HUES6 (cell line): ENCODE measurements around the gene HAPSTR1.

Experiments used
- H3K27ac ChIP-seq: 2 replicates; pipeline ENCODE4 v1.7.0; 2013; ENCODE audit warnings: low read depth, mild to moderate bottlenecking, low read length, inconsistent platforms
- H3K27me3 ChIP-seq: 2 replicates; pipeline ENCODE4 v1.6.1; 2013; ENCODE audit warnings: low read length; ENCODE audit not compliant: control insufficient read depth, insufficient read depth
- H3K36me3 ChIP-seq: 2 replicates; pipeline ENCODE4 v1.6.1; 2013; ENCODE audit warnings: low read length; ENCODE audit not compliant: control insufficient read depth, insufficient read depth
- H3K4me1 ChIP-seq: 2 replicates; pipeline ENCODE4 v1.6.1; 2013; ENCODE audit warnings: low read length; ENCODE audit not compliant: control insufficient read depth, insufficient read depth
- H3K4me3 ChIP-seq: 2 replicates; pipeline ENCODE4 v1.5.1; 2013; ENCODE audit warnings: low read depth, low read length
- H3K9ac ChIP-seq: one replicate; pipeline ENCODE4 v1.6.1; 2013; ENCODE audit warnings: mild to moderate bottlenecking, low read length
- H3K9me3 ChIP-seq: 2 replicates; pipeline ENCODE4 v1.6.1; 2013; ENCODE audit warnings: low read depth, low read length; ENCODE audit not compliant: control insufficient read depth, insufficient read depth

HAPSTR1 gene

DNA sequence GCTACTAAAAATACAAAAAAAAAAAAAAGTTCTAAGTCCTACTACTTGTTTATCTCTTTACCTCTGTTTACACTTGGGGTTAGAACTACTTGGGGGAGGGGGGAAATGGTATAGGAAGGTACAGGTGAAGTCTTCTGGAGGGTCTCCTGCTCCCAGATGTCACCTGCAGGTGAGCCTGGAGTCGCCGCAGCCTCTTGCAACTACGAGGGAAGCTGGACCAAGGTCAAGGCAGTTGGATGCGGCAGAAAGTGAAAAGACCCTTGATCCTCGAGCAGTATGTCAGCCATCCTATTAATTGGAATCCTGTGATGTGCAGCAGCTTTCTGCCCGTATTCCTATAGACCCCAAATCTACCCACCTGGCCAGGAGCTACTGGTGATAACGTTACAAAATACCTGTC, 33.0 kb downstream of the HAPSTR1 start:
- H3K9me3 ChIP-seq = no peaks in the 10 kb centered on the region
- H3K36me3 ChIP-seq = peaks cover 38% of the 10 kb centered on the region
- no peak overlapping the region for H3K27ac ChIP-seq
- H3K27me3 ChIP-seq = no peaks in the 10 kb centered on the region
- peaks cover 33% of the 10 kb centered on the region for H3K4me1 ChIP-seq
- no peak overlapping the region for H3K9ac ChIP-seq
- no peak overlapping the region for H3K4me3 ChIP-seq

DNA sequence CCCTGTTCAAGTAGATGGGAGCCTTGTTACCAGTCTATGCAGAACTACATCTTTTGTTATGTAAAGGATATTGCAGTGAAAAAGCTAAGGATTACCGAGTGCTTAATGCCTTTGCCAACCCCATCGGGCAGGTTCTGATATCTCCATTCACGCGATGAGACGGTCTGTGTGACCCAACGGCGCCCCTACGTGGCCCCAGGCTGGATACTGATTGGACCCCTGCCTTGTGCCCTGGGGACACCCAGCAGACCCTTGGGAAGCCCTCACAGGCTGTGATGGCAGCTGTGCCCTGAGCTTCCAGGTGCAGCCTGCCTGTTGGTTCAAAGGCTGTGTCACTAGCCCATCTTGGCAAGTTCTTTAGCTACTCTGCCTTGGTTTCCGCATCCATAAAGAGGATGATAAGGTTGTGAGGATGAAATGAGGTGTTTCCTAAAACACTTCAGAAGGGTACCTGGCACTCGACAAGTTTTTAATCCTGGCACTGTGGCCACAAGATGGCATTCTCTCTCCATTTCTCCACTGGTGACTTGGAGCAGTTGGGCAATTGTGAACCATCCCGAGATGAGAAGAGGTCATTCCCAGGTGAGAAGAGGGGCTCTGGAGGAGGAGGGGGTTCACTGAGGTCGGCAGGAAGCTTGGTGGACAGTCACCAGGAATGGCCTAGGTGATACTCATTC, 33.6 kb downstream of the HAPSTR1 start:
- H3K9ac ChIP-seq = no peak overlapping the region
- H3K4me3 ChIP-seq = no peak overlapping the region
- H3K27me3 ChIP-seq = no peaks in the 10 kb centered on the region
- H3K27ac ChIP-seq = no peak overlapping the region
- peaks cover 32% of the 10 kb centered on the region for H3K36me3 ChIP-seq
- H3K9me3 ChIP-seq = no peaks in the 10 kb centered on the region
- peaks cover 33% of the 10 kb centered on the region for H3K4me1 ChIP-seq

DNA sequence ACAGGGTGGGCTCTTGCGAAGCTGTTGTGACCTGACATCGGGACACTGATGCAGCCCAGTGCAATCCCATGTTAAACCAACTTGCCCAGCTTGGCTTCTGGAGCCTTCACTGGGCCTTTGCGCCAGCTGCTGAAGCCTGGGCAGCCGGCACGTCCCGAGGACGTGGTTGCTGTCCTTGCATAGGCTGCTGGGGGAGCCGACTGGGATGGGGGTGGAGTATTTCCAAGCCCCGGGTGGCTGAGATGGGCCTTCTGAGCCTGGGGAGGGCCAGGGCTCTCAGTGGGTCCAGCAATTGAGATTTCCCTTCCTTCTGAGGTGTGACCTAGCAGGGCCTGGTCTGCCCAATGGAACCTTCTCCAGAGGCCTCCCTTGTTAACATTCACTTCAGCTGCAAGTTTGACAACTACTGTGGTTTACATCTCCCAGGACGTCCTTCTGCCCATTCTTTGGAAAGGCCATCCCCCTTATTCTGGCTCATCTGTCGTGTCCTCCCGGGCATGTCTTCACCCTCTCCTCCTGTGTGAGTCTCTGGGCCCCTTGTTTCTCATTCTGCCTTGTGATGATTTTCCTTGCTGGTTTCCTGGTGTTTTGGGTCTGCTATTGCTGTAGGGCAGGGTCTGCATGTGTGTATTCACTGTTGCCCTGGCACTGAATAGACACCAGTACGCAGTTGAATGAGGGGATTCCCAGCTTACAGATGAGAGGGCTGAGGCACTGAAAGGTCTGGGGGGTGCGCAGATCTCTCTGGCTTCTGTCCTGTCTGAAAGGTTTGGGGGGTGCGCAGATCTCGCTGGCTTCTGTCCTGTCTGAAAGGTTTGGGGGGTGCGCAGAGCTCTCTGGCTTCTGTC, 34.4 kb downstream of the HAPSTR1 start:
- no peaks in the 10 kb centered on the region for H3K27me3 ChIP-seq
- H3K27ac ChIP-seq = no peak overlapping the region
- peaks cover 33% of the 10 kb centered on the region for H3K4me1 ChIP-seq
- H3K4me3 ChIP-seq = no peak overlapping the region
- peaks cover 30% of the 10 kb centered on the region for H3K36me3 ChIP-seq
- H3K9me3 ChIP-seq = no peaks in the 10 kb centered on the region
- no peak overlapping the region for H3K9ac ChIP-seq

- no peak overlapping the region for H3K27ac ChIP-seq
- no peaks in the 10 kb centered on the region for H3K9me3 ChIP-seq
- H3K9ac ChIP-seq = no peak overlapping the region
- peaks cover 25% of the 10 kb centered on the region for H3K36me3 ChIP-seq
- H3K4me1 ChIP-seq = peaks cover 33% of the 10 kb centered on the region
- no peak overlapping the region for H3K4me3 ChIP-seq
- no peaks in the 10 kb centered on the region for H3K27me3 ChIP-seq
Observed at GRCh38 chr16:9126609-9127008, 35.2 kb downstream of the HAPSTR1 start.

DNA sequence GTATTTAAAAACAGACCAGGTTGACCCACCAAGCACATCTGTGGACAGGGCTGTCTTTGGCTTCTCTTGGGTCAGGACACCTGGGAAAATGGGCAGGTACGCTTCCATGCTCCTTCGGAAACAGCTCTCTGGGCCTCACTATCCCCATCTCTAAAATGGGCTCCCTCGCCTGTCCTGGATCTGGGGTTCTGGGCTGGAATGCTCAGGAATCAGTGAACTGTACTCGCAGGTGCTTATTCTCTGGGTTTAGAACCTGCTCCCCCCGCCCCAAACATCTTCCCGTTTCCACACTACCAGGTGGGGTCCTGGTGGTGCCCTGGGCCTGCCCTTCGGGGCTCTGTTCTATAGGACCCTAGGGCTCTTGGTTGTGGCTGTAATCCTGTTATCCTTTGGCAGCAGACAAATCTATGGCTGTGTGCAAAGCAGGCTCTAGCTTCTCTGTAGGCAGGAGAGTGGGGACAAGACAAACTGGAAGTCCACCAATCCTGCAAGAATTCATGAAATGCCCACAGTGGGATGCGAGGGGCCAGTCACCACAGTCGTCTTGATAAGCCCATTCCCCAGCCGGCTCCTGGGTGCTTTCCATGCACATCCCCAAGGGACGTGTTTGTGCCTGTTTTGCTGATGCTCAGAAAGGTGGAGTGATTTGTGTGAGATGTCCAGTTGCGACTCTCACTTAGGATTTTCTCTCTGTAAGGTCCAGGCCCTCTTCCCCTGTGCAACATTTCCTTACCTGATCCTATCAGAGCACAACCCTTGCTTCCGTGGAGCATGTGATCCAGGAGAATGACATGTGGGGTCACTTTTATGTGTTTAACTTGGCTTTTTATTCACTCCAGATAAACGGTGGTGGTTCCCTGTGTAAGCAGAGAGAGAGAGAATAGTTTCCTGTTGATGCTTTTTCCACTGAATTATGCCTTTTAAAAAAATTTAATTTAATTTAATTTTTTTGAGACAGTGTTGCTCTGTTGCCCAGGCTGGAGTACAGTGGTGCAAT, 37.2 kb downstream of the HAPSTR1 start:
- no peak overlapping the region for H3K9ac ChIP-seq
- no peaks in the 10 kb centered on the region for H3K9me3 ChIP-seq

DNA sequence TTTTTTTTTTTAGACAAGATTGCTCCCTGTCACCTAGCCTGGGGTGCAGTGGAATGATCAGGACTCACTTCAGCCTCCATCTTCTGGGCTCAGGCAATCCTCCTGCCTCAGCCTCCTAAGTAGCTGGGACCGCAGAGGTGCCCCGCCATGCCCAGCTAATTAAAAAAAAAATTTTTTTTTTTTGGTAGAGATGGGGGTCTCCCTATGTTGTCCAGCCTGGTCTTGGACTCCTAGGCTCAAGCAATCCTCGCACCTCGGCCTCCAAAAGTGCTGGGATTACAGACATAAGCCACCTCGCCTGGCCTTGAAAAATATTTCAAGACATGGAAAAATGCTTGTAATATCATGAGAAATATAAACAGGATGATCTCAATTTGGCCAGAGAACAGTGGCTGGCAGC, 42.9 kb downstream of the HAPSTR1 start:
- Histone ChIP-seq H3K27me3 (peaks cover 2% of the 10 kb centered on the region; the same call in 1 of the 2 replicates), H3K4me1 (peaks cover 9% of the 10 kb centered on the region; the same call in 1 of the 2 replicates), H3K27ac (no peak overlapping the region), H3K36me3 (no peaks in the 10 kb centered on the region), H3K9me3 (no peaks in the 10 kb centered on the region), H3K4me3 (no peak overlapping the region), H3K9ac (no peak overlapping the region)

More for the DNA sequence above, 37.2 kb downstream of the HAPSTR1 start:
- Histone ChIP-seq H3K4me3 (no peak overlapping the region), H3K27me3 (no peaks in the 10 kb centered on the region), H3K4me1 (peaks cover 32% of the 10 kb centered on the region), H3K36me3 (peaks cover 9% of the 10 kb centered on the region; the same call in 1 of the 2 replicates), H3K27ac (no peak overlapping the region)

GRCh38 chr16:9134739-9135138, 43.3 kb downstream of the HAPSTR1 start:
- H3K9ac ChIP-seq = no peak overlapping the region
- no peaks in the 10 kb centered on the region for H3K36me3 ChIP-seq

DNA sequence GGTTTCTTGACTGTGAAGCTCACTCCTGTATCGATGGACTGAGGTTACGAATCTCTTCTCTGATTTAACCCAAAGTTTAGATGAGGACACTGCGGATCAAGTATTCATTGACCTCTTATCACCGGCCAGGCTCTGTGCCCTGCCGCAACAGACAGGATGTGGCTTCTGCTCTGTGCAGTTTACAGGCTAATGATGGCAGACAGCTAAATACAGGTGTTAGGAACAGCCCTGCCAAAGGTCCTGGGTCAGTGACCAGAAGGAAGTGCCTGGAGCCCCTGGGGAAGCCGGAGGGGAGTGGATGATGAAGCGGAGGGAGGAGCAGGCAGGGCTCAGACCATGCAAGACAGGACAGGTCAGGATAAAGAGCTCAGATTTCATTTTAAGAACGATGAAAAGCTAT, 44.4 kb downstream of the HAPSTR1 start:
- H3K9ac ChIP-seq = no peak overlapping the region
- peaks cover 2% of the 10 kb centered on the region; the same call in 1 of the 2 replicates for H3K27me3 ChIP-seq
- no peaks in the 10 kb centered on the region for H3K9me3 ChIP-seq
- no peaks in the 10 kb centered on the region for H3K36me3 ChIP-seq
- H3K4me3 ChIP-seq = no peak overlapping the region
- no peak overlapping the region for H3K27ac ChIP-seq
- H3K4me1 ChIP-seq = peaks cover 9% of the 10 kb centered on the region; the same call in 1 of the 2 replicates

More at GRCh38 chr16:9134739-9135138, 43.3 kb downstream of the HAPSTR1 start:
- H3K9me3 ChIP-seq = no peaks in the 10 kb centered on the region
- no peak overlapping the region for H3K27ac ChIP-seq
- H3K4me3 ChIP-seq = no peak overlapping the region
- H3K27me3 ChIP-seq = peaks cover 2% of the 10 kb centered on the region; the same call in 1 of the 2 replicates
- H3K4me1 ChIP-seq = peaks cover 9% of the 10 kb centered on the region; the same call in 1 of the 2 replicates

DNA sequence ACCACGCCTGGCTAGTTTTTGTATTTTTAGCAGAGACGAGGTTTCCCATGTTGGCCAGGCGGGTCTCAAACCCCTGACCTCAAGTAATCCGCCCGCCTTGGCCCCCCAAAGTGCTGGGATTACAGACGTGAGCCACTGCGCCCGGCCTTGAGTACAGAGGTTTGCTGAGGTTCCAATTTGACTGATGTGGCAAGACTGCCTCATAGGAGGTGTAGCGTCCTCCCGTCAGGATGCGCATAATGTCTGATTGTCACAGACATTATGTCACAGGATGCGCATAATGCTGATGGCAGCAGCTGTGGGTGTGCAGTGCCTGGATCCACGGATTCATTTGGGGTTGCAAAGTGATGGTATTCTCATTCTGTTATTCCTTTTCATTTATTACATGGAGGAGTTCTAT, 45.2 kb downstream of the HAPSTR1 start:
- Histone ChIP-seq H3K27ac (no peak overlapping the region), H3K36me3 (no peaks in the 10 kb centered on the region), H3K27me3 (peaks cover 2% of the 10 kb centered on the region; the same call in 1 of the 2 replicates), H3K9me3 (no peaks in the 10 kb centered on the region), H3K9ac (no peak overlapping the region), H3K4me1 (peaks cover 9% of the 10 kb centered on the region; the same call in 1 of the 2 replicates), H3K4me3 (no peak overlapping the region)

GRCh38 chr16:9138021-9138680, 46.7 kb downstream of the HAPSTR1 start:
- Histone ChIP-seq H3K4me1 (peaks cover 9% of the 10 kb centered on the region; the same call in 1 of the 2 replicates), H3K9me3 (no peaks in the 10 kb centered on the region), H3K27me3 (peaks cover 2% of the 10 kb centered on the region; the same call in 1 of the 2 replicates), H3K36me3 (no peaks in the 10 kb centered on the region), H3K9ac (no peak overlapping the region), H3K27ac (no peak overlapping the region), H3K4me3 (no peak overlapping the region)
